ENCODE results near the gene DICER1. TPM values are rescaled to one million over a fixed set of nuclear protein-coding genes. Genes with fewer than 3 reads are reported as not detected.

Gene DICER1
- total RNA-seq, 1 experiment from 2014 or later = 62.0 TPM

DNA sequence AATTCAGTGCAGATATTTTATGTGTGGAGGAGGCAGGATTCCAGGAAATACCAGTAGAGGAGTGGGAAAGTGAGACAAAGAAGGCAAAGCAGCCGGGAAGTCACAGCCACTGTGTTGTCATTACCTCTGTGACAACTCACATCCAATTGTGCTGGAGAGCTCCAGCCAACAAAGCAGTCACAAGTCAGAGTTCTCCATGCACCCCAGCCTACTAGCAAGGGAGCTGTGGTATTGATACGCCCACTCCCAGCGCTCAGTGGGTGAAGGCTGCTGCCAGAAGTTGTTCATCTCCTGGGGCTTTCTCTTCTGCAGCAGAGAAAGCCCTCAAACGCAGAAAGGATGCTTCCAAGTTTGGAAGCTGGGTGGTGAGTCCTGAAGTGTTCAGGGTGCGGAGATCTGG lies 93.9 kb downstream of the DICER1 start (continued):
- TF ChIP-seq CDX4 (CRISPR knock-in tag; IDR thresholded peaks at IDR 0.05; ENCODE audit: borderline replicate concordance) = no peak
- no peak for TF ChIP-seq RELA (CRISPR knock-in tag; IDR thresholded peaks at IDR 0.05; ENCODE audit: borderline replicate concordance)
- TF ChIP-seq ZSCAN18 (CRISPR knock-in tag; IDR thresholded peaks at IDR 0.05) = no peak

- no peaks in the 10 kb centered on the region for H3K4me1 Mint-ChIP-seq
- no peak for ATAC-seq
- H3K36me3 Mint-ChIP-seq = no peaks in the 10 kb centered on the region
- H3K9me3 Mint-ChIP-seq = no peaks in the 10 kb centered on the region
- ChIA-PET CTCF (interaction anchor here (1.0 kb wide), 1 partner anchor 390 kb away, joined by 3 read pairs; no protein-coding TSS in a partner anchor), POLR2A (no interaction called here)
- H3K27ac Mint-ChIP-seq = no peak overlapping the region
- TF ChIP-seq CREB1 (CRISPR knock-in tag; IDR thresholded peaks at IDR 0.05) (no peak), USF1 (CRISPR knock-in tag; IDR thresholded peaks at IDR 0.05) (no peak), RELA (CRISPR knock-in tag; IDR thresholded peaks at IDR 0.05; ENCODE audit: borderline replicate concordance) (no peak)
- no peak for DNase-seq (ENCODE audit: low spot score)
- H3K27me3 Mint-ChIP-seq (ENCODE audit: low read depth) = no peaks in the 10 kb centered on the region
- H3K4me3 Mint-ChIP-seq = no peak overlapping the region
Measured at GRCh38 chr14:95062946-95063345, 94.4 kb downstream of the DICER1 start.

- no peak for TF ChIP-seq ZSCAN18 (CRISPR knock-in tag; IDR thresholded peaks at IDR 0.05)
- TF ChIP-seq NR3C1 (CRISPR knock-in tag; conservative IDR thresholded peaks at IDR 0.05; ENCODE audit: low read depth) = no peak
- TF ChIP-seq ESRRA (CRISPR knock-in tag; IDR thresholded peaks at IDR 0.05; ENCODE audit: borderline replicate concordance) = no peak
- TF ChIP-seq GRHL2 (CRISPR knock-in tag; IDR thresholded peaks at IDR 0.05; ENCODE audit: insufficient replicate concordance, severe bottlenecking) = no peak
- TF ChIP-seq ZNF263 (CRISPR knock-in tag; IDR thresholded peaks at IDR 0.05; ENCODE audit: low read depth) = no peak
- TF ChIP-seq SMAD4 (CRISPR knock-in tag; IDR thresholded peaks at IDR 0.05) = no peak
- TF ChIP-seq ELF4 (CRISPR knock-in tag; IDR thresholded peaks at IDR 0.05; ENCODE audit: low read depth) = no peak
- TF ChIP-seq ZBTB21 (CRISPR knock-in tag; IDR thresholded peaks at IDR 0.05; ENCODE audit: borderline replicate concordance) = no peak
- no peak for TF ChIP-seq NFYB (CRISPR knock-in tag; conservative IDR thresholded peaks at IDR 0.05; ENCODE audit: low read depth)
- no peak for TF ChIP-seq ZNF425 (CRISPR knock-in tag; conservative IDR thresholded peaks at IDR 0.05)
- no peak for TF ChIP-seq ZNF138 (CRISPR knock-in tag; conservative IDR thresholded peaks at IDR 0.05)
- no peak for TF ChIP-seq PRDM15 (CRISPR knock-in tag; IDR thresholded peaks at IDR 0.05)
- TF ChIP-seq ZNF396 (CRISPR knock-in tag; IDR thresholded peaks at IDR 0.05; ENCODE audit: borderline replicate concordance) = no peak
- no peak for TF ChIP-seq EMX1 (CRISPR knock-in tag; IDR thresholded peaks at IDR 0.05)
- no peak for TF ChIP-seq TCF7 (CRISPR knock-in tag; IDR thresholded peaks at IDR 0.05; ENCODE audit: low read depth)
- no peak for TF ChIP-seq ZNF671 (CRISPR knock-in tag; IDR thresholded peaks at IDR 0.05)
- TF ChIP-seq, protein P1, sequence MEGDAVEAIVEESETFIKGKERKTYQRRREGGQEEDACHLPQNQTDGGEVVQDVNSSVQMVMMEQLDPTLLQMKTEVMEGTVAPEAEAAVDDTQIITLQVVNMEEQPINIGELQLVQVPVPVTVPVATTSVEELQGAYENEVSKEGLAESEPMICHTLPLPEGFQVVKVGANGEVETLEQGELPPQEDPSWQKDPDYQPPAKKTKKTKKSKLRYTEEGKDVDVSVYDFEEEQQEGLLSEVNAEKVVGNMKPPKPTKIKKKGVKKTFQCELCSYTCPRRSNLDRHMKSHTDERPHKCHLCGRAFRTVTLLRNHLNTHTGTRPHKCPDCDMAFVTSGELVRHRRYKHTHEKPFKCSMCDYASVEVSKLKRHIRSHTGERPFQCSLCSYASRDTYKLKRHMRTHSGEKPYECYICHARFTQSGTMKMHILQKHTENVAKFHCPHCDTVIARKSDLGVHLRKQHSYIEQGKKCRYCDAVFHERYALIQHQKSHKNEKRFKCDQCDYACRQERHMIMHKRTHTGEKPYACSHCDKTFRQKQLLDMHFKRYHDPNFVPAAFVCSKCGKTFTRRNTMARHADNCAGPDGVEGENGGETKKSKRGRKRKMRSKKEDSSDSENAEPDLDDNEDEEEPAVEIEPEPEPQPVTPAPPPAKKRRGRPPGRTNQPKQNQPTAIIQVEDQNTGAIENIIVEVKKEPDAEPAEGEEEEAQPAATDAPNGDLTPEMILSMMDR (IDR thresholded peaks at IDR 0.05) = no peak
- no peak for TF ChIP-seq FOXJ3 (CRISPR knock-in tag; IDR thresholded peaks at IDR 0.05; ENCODE audit: borderline replicate concordance)
- CTCF ChIA-PET = no interaction called here
- DNase-seq (ENCODE audit: low spot score) (no peak), ATAC-seq (no peak)
- Mint-ChIP-seq H3K4me3 (no peak overlapping the region), H3K36me3 (no peaks in the 10 kb centered on the region), H3K9me3 (no peaks in the 10 kb centered on the region), H3K4me1 (no peaks in the 10 kb centered on the region), H3K27ac (no peak overlapping the region), H3K27me3 (ENCODE audit: low read depth) (no peaks in the 10 kb centered on the region)
- POLR2A ChIA-PET = no interaction called here
Measured at GRCh38 chr14:95062220-95062619, 95.1 kb downstream of the DICER1 start.
